HCT116 (cell line): ENCODE measurements around the gene STARD8. TPM values are rescaled to one million over a fixed set of nuclear protein-coding genes. Genes with fewer than 3 reads are reported as not detected.

Experiments used
- ATAC-seq: fragments of 200-7000 bp; cut with Tn5 transposase; 2 replicates; pipeline ENCODE4 v1.9.1; 2020; ENCODE audit warnings: mild to moderate bottlenecking, moderate library complexity
- BruUV-seq: library from RNA; stranded (reverse); fragments of 400-500 nt; replicated peaks from 2 replicates; lab custom pipeline; 2021; lab: Mats Ljungman, UMichigan
- CTCF ChIA-PET: fragments of 300-600 bp; sonication (Branson Sonifier 250); formaldehyde crosslinking; loops from one replicate; lab custom pipeline; 2021; ENCODE audit warnings: antibody characterized with exemption; lab: Charles Lee
- POLR2A ChIA-PET: fragments of 300-600, 350-600 bp; sonication (Branson Sonifier 250); formaldehyde crosslinking; loops from one replicate; lab custom pipeline; 2021; ENCODE audit warnings: antibody characterized with exemption; lab: Charles Lee
- RAD21 ChIA-PET, 2 experiments: fragments of 300-600 bp; sonication (Branson Sonifier 250); formaldehyde crosslinking; loops; one replicate each; lab custom pipeline; 2023; ENCODE audit warnings: low total read pairs in 2 of 2; ENCODE audit not compliant: uncharacterized antibody in 2 of 2, unreplicated experiment in 2 of 2, low non-redundant PET in 1 of 2; lab: Charles Lee
- DNase-seq: peaks from one replicate; pipeline ENCODE4 v3.0.0-alpha.2; 2010; ENCODE audit warnings: low read depth, low spot score
- H2AFZ ChIP-seq: fragments of 200-600 bp; shearing (Covaris generic), sonication (generic); 2 replicates; pipeline ENCODE4 v1.6.1; 2017; ENCODE audit warnings: low read depth, mixed run types, mixed read lengths, antibody characterized with exemption, low read length; ENCODE audit not compliant: poor library complexity, severe bottlenecking
- H3K27ac ChIP-seq: 2 replicates; pipeline ENCODE4 v1.5.1; 2012; ENCODE audit warnings: low read depth, low read length
- H3K27me3 ChIP-seq: fragments of 200-600 bp; sonication (generic); 2 replicates; pipeline ENCODE4 v1.6.1; 2016; ENCODE audit warnings: mixed run types, low read length, mixed read lengths; ENCODE audit not compliant: insufficient read depth
- H3K36me3 ChIP-seq, 2 experiments: fragments of 200-500 bp in 1 of 2; fragments of 200-600 bp in 1 of 2; sonication (Bioruptor generic) in 1 of 2; sonication (generic) in 1 of 2; 2 replicates each; pipeline versions ENCODE4 v1.5.1 to v1.6.1; 2014 to 2016; ENCODE audit warnings: low read length in 2 of 2, inconsistent platforms in 1 of 2, mixed read lengths in 1 of 2, mixed run types in 1 of 2; ENCODE audit not compliant: insufficient read depth in 2 of 2, control insufficient read depth in 1 of 2
- H3K4me1 ChIP-seq, 2 experiments: fragments of 200-600 bp in 1 of 2; sonication (generic) in 1 of 2; 2 replicates each; pipeline versions ENCODE4 v1.5.1 to v1.6.1; 2012 to 2017; ENCODE audit warnings: low read length in 2 of 2, inconsistent platforms in 1 of 2, mild to moderate bottlenecking in 1 of 2, mixed read lengths in 1 of 2, mixed run types in 1 of 2, moderate library complexity in 1 of 2; ENCODE audit not compliant: insufficient read depth in 2 of 2, control insufficient read depth in 1 of 2
- H3K4me2 ChIP-seq: fragments of 200-600 bp; sonication (generic); 2 replicates; pipeline ENCODE4 v1.6.1; 2017; ENCODE audit warnings: mixed run types, low read length, mixed read lengths
- H3K4me3 ChIP-seq, 2 experiments: fragments of 200-600 bp in 1 of 2; sonication (generic) in 1 of 2; replicated peaks in 1 of 2; 2 replicates each; pipeline ENCODE4 v1.5.1; 2011 to 2016; ENCODE audit warnings: low read length in 2 of 2, control low read depth in 1 of 2, low read depth in 1 of 2, mild to moderate bottlenecking in 1 of 2, mixed read lengths in 1 of 2, mixed run types in 1 of 2
- H3K79me2 ChIP-seq: fragments of 200-600 bp; sonication (generic); 2 replicates; pipeline ENCODE4 v1.6.1; 2017; ENCODE audit warnings: mild to moderate bottlenecking, mixed run types, low read length, moderate library complexity, mixed read lengths; ENCODE audit not compliant: insufficient read depth
- H3K9ac ChIP-seq: fragments of 200-600 bp; sonication (generic); 2 replicates; pipeline ENCODE4 v1.6.1; 2016; ENCODE audit warnings: low read length, mixed read lengths
- H3K9me2 ChIP-seq: fragments of 200-600 bp; sonication (generic), shearing (Covaris generic); 2 replicates; pipeline ENCODE4 v1.6.1; 2017; ENCODE audit warnings: mixed run types, mild to moderate bottlenecking, moderate library complexity; ENCODE audit not compliant: insufficient read depth
- H3K9me3 ChIP-seq, 2 experiments: fragments of 200-500 bp in 1 of 2; fragments of 200-600 bp in 1 of 2; sonication (Bioruptor generic) in 1 of 2; sonication (generic) in 1 of 2; 2 replicates each; pipeline ENCODE4 v1.6.1; 2014 to 2017; ENCODE audit warnings: low read length in 2 of 2, mixed read lengths in 2 of 2, inconsistent platforms in 1 of 2, low read depth in 1 of 2, mild to moderate bottlenecking in 1 of 2, mixed run types in 1 of 2, moderate library complexity in 1 of 2; ENCODE audit not compliant: control insufficient read depth in 1 of 2, insufficient read depth in 1 of 2
- H4K20me1 ChIP-seq: fragments of 200-600 bp; sonication (generic), shearing (Covaris generic); 2 replicates; pipeline ENCODE4 v1.6.1; 2017; ENCODE audit warnings: mixed run types, mild to moderate bottlenecking, moderate library complexity; ENCODE audit not compliant: insufficient read depth
- CEBPB ChIP-seq: IDR thresholded peaks from 2 replicates; pipeline ENCODE4 v1.6.1; 2012; ENCODE audit warnings: low read depth
- EGR1 ChIP-seq: IDR thresholded peaks from 2 replicates; pipeline ENCODE4 v1.6.1; 2012; ENCODE audit warnings: low read depth
- ELF1 ChIP-seq: IDR thresholded peaks from 2 replicates; pipeline ENCODE4 v1.6.1; 2012; ENCODE audit warnings: low read depth, borderline replicate concordance
- EZH2 ChIP-seq: fragments of 200-600 bp; sonication (generic); IDR thresholded peaks from 2 replicates; pipeline ENCODE4 v1.6.1; 2017; ENCODE audit warnings: antibody characterized with exemption, mixed run types
- EZH2phosphoT487 ChIP-seq: fragments of 200-600 bp; IDR thresholded peaks from 2 replicates; pipeline ENCODE4 v1.6.1; 2018; ENCODE audit warnings: antibody characterized with exemption, borderline replicate concordance
- JUND ChIP-seq: IDR thresholded peaks from 2 replicates; pipeline ENCODE4 v1.6.1; 2012
- POLR2AphosphoS5 ChIP-seq: IDR thresholded peaks from 2 replicates; pipeline ENCODE4 v1.6.1; 2011; ENCODE audit warnings: mild to moderate bottlenecking, low read depth, low read length, moderate library complexity
- RAD21 ChIP-seq: IDR thresholded peaks from 2 replicates; pipeline ENCODE4 v1.6.1; 2012; ENCODE audit warnings: low read depth, mild to moderate bottlenecking
- SP1 ChIP-seq: IDR thresholded peaks from 2 replicates; pipeline ENCODE4 v1.6.1; 2012; ENCODE audit warnings: low read depth
- SRF ChIP-seq: IDR thresholded peaks from 2 replicates; pipeline ENCODE4 v1.6.1; 2012; ENCODE audit warnings: low read depth
- YY1 ChIP-seq: IDR thresholded peaks from 2 replicates; pipeline ENCODE4 v1.6.1; 2011; ENCODE audit warnings: low read length, low read depth, moderate library complexity, mild to moderate bottlenecking; ENCODE audit not compliant: insufficient replicate concordance; ENCODE audit errors: extremely low read depth
- ZFX ChIP-seq: fragments of 450-650 bp; IDR thresholded peaks from 2 replicates; pipeline ENCODE4 v1.6.1; 2017
- intact Hi-C: fragments of 100-400 bp; cut with micrococcal nuclease; formaldehyde crosslinking; loops from 2 replicates; pipeline ENCODE4 v1.10.0; 2022
- total RNA-seq: library from RNA; stranded (reverse); gene quantifications from one replicate; pipeline ENCODE4 v1.2.1, GENCODE V29; 2021; ENCODE audit not compliant: unreplicated experiment
- TF ChIP-seq, protein P1 (sequence below): IDR thresholded peaks from 2 replicates; pipeline ENCODE4 v1.6.1; 2011; ENCODE audit warnings: mild to moderate bottlenecking, low read length, moderate library complexity; ENCODE audit not compliant: insufficient replicate concordance; ENCODE audit errors: extremely low read depth

Gene STARD8
- total RNA-seq, 1 experiment from 2014 or later = 5.4 TPM

DNA sequence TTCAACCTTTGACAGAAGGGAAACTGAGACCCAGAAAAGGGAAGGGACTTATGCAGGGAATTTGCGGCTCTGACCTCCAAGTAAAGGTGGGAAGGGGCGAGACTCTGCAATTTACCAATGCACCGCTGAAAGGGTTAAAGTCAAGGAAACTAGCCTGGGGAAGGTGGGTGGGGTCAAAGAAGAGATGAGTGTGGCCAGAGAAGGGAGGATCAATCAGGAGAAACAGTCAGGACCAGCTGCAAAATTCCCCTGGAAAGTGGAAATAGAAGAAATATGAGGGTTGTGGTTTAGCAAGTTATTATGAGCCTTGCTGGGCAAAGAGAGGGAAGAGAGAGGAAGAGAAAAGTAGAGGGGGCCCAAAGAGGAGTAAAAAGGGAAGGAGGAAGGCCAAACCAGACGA is 30.5 kb downstream of the STARD8 start:
- ChIA-PET CTCF (no interaction called here), POLR2A (no interaction called here), RAD21 (no interaction called here)
- intact Hi-C loops = no loop called here
- no peak for DNase-seq
- TF ChIP-seq EGR1 (no peak), EZH2phosphoT487 (no peak), CEBPB (no peak), JUND (no peak), ZFX (no peak), ELF1 (no peak), YY1 (no peak), EZH2 (no peak), SRF (no peak)
- TF ChIP-seq, protein P1, sequence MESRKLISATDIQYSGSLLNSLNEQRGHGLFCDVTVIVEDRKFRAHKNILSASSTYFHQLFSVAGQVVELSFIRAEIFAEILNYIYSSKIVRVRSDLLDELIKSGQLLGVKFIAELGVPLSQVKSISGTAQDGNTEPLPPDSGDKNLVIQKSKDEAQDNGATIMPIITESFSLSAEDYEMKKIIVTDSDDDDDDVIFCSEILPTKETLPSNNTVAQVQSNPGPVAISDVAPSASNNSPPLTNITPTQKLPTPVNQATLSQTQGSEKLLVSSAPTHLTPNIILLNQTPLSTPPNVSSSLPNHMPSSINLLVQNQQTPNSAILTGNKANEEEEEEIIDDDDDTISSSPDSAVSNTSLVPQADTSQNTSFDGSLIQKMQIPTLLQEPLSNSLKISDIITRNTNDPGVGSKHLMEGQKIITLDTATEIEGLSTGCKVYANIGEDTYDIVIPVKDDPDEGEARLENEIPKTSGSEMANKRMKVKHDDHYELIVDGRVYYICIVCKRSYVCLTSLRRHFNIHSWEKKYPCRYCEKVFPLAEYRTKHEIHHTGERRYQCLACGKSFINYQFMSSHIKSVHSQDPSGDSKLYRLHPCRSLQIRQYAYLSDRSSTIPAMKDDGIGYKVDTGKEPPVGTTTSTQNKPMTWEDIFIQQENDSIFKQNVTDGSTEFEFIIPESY = no peak
- H3K9me3 ChIP-seq = no peaks in the 10 kb centered on the region
- H3K27me3 ChIP-seq = no peaks in the 10 kb centered on the region
- H3K36me3 ChIP-seq = no peaks in the 10 kb centered on the region
- ATAC-seq = no peak
- no peak overlapping the region for H3K27ac ChIP-seq
- no peak overlapping the region for H2AFZ ChIP-seq
- H3K9me2 ChIP-seq = no peaks in the 10 kb centered on the region
- H3K4me1 ChIP-seq = no peaks in the 10 kb centered on the region
- H3K79me2 ChIP-seq = no peaks in the 10 kb centered on the region
- H3K9ac ChIP-seq = no peak overlapping the region
- H3K4me2 ChIP-seq = no peak overlapping the region
- no TSS peak for BruUV-seq
- no peaks in the 10 kb centered on the region for H4K20me1 ChIP-seq
- no peak overlapping the region for H3K4me3 ChIP-seq

DNA sequence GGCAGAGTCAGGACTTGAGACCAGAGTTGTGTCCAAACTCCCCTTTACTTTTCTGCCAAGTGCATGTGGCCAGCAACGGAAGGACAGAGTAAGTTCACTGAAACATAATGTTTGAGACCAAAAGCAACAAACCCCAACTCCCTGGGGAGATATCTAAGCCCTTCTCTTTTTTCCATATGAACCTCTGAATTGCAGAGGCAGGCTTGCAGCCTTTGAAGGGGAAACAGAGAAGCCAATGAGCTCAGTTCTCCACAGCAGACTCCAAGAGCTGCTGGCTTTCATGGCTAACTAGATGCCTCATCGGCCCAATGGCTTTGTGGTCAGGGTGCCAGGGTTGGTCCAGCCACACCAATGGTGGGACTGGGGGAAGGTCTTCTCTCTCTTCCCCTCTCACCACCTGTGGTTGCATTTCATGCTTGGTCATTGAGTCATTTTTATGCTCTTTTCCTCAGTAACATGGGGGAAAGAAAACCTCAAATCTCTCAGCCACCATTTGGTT is 34.0 kb downstream of the STARD8 start:
- H3K9me2 ChIP-seq = no peaks in the 10 kb centered on the region
- no peak overlapping the region for H3K9ac ChIP-seq
- no peaks in the 10 kb centered on the region for H3K36me3 ChIP-seq
- no peaks in the 10 kb centered on the region for H3K9me3 ChIP-seq
- intact Hi-C loops = no loop called here
- DNase-seq (no peak), ATAC-seq (no peak)
- H3K79me2 ChIP-seq = no peaks in the 10 kb centered on the region
- no peaks in the 10 kb centered on the region for H3K4me1 ChIP-seq
- H3K27me3 ChIP-seq = no peaks in the 10 kb centered on the region
- TF ChIP-seq SP1 (no peak), RAD21 (no peak), POLR2AphosphoS5 (no peak)
- no peak overlapping the region for H3K4me2 ChIP-seq
- ChIA-PET CTCF (no interaction called here), RAD21 (no interaction called here), POLR2A (no interaction called here)
- no peak overlapping the region for H2AFZ ChIP-seq
- no peaks in the 10 kb centered on the region for H4K20me1 ChIP-seq
- H3K4me3 ChIP-seq = no peak overlapping the region
- BruUV-seq = no TSS peak
- no peak overlapping the region for H3K27ac ChIP-seq
